LoVo (cell line): ENCODE measurements around the gene UQCRH.

ENCODE experiments used
- DNase-seq: peaks from one replicate; pipeline ENCODE4 v3.0.0-alpha.2; 2016; ENCODE audit warnings: low spot score

Gene UQCRH

DNA sequence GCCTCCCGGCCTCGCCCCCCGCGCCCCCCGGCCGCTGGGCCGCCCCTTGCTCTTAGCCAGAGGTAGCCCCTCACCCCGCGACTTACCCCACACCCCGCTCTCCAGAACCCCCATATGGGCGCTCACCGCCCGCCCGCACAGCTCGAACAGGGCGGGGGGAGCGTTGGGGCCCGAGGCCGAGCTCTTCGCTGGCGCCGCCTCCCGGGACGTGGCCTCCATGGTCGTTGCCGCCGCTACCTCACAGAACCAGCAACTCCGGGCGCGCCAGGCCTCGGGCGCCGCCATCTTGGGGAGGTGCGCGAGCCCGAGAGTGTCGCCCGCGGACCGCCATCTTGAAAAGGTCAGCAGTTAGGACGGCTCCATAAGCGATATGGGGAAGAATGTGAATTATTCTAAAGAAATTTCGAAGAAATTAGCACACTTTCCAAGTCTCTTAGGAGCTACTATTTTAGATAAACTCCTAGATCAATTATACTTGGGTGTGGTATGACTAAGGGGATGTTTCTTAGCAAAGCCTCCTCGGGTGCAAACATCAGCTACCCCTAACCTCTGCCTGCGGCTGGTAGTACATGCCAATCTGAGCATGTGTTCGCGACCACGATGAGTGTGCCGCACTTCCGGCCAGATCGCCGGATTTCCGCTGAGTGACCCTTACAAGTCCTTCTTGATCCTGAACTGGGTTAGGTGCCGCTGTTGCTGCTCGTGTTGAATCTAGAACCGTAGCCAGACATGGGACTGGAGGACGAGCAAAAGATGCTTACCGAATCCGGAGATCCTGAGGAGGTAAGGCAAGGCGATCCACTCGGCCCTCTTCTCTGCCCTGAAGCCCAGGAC is at the start of gene UQCRH, which contains the start of gene LRRC41:
Gene UQCRH, plus strand, starts transcription at position 661 of the 834 bp plus-strand sequence. Its CDS starts 69 bp downstream, at position 730.
Gene LRRC41, minus strand, starts transcription at position 579 of the 834 bp plus-strand sequence. Its CDS starts 294 bp downstream, at position 285.
- DNase-seq, result peak; percentile 96

DNA sequence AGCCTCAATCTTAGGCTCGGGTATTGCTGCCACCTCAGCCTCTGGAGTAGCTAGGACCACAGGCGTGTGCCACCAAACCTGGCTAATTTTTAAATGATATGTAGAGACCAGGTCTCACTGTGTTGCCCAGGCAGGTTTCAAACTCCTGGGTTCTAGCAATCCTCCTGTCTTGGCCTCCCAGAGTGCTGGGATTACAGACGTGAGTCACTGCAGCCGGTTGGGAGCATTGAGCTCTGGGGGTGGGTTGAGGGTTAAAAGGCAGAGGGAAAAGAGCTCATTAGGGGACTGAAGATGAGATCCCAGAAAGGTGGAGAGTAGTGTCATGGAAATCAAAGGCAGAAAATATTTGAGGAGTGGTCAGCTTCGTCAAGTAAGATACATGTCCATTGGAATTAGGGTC is 48.8 kb upstream of the UQCRH start:
- DNase-seq, result no peak

DNA sequence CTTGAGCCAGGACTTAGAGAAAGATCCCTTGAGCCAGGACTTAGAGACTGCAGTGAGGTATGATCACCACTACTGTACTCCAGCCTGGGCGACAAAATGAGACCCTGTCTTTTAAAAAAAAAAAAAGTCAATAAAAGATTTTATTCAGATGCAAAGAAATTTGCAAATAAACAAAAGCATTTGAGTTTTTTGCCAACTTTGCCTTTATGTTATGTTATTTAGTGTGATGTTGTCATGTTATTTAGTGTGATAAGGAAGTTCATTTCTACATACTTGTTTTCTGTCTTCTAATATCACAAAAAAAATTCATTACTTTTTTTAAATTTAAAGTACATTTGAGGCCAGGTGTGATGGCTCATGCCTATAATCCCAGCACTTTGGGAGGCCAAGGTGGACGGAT is 47.0 kb upstream of the UQCRH start:
- DNase-seq, result no peak

DNA sequence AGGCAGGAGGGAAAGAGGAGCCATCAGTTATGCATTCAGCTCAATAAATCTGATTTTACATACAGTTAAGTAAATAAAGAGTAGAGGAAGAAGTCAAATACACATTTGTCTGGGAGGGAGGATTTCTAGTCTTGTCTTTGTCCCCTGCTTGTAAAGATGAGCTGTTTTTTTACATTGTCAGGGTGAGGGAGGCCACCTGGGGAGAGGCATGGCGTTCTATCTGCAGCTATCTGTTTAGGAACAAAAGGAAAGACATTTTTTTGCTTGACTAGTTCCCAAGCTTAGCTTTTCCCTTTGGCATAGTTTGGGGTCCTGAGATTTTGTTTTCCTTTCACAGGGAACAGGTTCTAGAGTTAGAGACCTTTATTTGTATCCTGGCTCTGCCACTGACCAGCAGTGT is 41.0 kb upstream of the UQCRH start:
- DNase-seq, result no peak

DNA sequence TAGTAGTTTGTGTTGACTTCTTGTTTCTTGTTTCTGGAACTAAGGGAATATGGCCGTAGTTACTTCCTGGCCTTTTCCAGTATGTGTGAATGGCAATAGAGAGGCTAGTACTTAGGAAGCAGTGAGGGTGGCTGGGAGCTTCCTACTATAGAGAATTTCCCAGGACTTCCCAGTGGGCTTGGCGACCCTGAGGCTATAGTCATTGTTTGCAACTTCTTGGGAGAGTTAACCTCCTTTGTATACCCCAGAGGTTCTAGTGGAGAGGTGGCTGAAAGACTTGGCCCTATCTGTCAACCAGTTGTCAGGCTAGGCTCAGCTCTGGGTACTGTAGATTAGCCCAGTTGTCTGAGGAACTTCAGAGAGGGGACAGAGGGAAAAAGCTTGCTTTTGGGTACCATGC is 40.4 kb upstream of the UQCRH start:
- no peak for DNase-seq

DNA sequence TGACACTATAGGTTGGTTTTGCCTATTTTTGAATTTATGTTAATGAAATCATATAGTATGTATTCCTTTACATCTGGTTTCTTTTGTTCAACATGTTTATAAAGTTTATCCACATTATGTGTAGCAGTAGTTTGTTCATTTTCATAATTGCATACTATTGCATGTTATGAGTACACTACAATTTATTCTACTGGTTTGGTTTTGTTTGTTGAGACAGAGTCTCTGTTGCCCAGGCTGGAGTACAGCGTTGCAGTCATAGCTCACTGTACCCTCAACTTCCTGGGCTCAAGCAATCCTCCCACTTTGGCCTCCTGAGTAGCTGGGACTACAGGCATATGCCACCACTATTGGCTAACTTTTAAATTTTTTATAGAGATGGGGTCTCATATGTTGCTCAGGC is 34.9 kb upstream of the UQCRH start:
- no peak for DNase-seq

DNA sequence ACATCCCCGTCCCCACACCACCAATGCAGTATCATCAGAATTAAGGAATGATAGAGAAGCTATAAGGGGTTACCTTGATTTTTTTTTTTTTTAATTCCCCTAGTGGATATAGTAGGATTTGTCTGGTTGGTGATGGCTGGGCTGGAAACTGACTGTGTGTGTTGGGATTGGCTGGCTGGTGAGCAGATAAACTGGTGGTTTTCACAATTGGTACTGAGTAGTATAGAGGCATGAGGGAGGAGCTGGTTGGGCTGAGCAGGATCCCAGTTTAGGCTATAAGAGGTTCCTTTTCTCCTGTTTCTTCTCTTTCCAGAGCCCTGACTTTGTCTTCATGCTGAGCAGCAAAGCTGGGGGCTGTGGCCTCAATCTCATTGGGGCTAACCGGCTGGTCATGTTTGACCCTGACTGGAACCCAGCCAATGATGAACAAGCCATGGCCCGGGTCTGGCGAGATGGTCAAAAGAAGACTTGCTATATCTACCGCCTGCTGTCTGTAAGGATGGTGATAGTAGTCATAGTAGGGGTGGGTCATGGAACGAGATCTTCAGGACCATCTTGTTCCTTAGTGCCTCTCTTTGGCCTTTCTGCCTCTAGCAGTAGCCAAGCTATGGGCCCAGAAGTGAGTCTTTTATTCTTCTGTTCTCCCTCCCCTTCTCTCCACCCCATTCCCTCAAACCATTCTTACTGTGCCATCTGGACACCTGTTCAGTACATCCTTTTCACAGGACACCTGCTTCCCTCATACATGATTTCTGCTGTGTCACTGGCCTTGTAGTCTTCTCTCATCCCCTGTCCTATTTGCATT is 29.1 kb upstream of the UQCRH start:
- no peak for DNase-seq

DNA sequence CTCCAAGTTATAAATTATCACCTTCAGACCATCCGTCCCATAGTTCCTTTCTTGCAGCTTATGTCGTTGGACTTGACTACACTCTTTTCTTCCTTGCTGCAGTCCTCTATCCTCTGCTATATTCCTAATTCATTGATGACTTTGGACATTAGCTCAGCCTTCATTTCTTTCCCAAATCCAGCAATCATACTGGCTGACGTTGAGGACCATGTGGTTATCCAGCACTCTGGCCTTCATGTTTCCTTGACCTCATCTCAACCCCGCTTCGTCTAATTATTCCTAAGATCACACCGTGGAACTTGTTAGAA is 28.5 kb upstream of the UQCRH start:
- DNase-seq, result no peak

DNA sequence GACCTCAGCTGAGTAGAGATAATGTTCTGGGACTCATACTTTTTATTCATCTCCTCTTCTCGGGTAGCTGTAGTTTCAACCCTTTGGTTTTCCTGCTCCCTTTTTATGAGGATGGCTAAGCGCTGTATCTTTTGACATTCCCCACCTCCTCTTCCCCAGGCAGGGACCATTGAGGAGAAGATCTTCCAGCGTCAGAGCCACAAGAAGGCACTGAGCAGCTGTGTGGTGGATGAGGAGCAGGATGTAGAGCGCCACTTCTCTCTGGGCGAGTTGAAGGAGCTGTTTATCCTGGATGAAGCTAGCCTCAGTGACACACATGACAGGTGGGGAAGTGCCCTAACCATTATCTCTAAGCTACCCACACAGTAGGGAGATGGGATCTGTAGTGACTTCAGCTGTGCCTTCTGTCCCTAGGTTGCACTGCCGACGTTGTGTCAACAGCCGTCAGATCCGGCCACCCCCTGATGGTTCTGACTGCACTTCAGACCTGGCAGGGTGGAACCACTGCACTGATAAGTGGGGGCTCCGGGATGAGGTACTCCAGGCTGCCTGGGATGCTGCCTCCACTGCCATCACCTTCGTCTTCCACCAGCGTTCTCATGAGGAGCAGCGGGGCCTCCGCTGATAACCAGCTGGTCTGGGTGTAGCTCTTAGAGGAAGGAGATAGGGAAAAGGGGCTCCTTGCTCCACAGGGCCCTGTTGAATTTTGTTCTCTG is 25.7 kb upstream of the UQCRH start:
- DNase-seq, result no peak

DNA sequence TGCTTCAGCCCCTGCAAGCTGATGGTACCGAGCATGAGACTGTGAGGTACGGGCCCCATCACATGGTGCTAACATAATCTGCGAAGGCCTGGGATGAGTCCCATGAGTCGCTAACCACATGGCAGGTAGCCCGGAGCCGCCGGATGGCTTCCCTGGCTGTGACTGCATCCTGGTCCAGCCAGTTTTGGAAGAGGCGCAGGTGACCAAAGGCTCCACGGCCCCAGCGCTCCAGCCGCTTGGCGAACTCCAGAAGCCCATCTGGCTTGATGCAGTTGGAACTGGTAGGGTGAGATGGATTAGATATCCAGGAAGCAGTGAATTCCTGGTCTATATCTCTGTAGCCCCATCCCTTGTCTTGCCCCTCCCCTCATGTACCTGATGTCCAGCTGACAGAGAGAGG is 24.7 kb upstream of the UQCRH start:
- DNase-seq, result no peak

DNA sequence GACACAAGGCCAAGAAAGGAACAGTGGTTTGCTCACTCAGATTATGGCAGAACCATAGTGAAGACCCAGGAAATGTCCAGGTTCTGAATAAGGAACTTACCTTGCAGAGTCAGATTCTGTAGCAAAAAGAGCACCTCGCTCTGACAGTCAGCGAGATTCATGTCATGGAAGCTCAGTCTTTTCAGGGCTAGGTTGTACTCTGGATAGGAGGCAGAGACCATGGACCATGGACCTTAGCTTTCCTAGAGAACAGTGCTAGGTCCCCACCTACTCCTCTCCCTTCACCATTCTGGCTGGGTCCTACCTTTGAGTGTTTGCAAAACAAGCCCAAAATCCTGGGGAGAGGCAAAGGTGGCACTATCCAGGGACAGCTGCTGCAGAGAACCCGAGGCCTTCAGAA is 23.4 kb upstream of the UQCRH start:
- DNase-seq, result no peak

DNA sequence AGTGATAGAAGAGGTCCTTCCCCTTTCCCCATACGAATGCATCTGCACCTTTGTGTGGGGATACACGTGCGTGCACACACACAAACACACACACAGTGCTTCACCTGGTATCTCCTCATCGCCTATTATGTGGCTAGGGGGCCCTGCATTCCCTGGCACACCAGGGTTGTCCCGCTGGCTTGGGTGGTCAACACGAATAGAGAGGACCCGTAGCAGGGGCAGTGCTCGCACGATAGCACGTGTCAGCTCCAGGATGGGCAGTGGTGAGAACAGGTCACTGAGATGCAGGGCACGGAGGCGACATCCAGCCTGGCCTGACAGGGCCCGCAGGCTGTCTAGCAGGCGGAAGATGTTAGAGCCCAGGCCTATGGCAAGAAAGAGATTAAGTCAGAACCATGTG is 22.5 kb upstream of the UQCRH start:
- DNase-seq, result no peak

DNA sequence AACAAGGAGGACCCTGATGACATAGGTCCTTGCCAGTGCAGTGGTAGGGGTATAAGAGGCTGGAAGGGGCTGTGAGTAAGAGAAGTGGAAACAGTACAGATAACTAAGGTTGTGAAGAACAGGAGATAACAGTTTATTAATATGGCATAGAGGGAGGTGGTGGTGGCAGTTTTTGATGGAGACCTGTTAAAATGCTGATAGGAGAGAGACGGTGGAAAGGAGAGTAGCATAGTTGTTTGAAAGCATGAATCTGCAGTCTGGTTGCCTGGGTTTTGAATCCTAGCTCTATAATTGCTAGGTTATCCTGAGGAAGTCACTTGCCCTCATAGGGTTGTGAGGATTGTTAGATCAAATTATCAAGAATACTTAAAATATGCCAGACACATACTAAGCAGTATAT is 19.4 kb upstream of the UQCRH start:
- DNase-seq, result no peak

DNA sequence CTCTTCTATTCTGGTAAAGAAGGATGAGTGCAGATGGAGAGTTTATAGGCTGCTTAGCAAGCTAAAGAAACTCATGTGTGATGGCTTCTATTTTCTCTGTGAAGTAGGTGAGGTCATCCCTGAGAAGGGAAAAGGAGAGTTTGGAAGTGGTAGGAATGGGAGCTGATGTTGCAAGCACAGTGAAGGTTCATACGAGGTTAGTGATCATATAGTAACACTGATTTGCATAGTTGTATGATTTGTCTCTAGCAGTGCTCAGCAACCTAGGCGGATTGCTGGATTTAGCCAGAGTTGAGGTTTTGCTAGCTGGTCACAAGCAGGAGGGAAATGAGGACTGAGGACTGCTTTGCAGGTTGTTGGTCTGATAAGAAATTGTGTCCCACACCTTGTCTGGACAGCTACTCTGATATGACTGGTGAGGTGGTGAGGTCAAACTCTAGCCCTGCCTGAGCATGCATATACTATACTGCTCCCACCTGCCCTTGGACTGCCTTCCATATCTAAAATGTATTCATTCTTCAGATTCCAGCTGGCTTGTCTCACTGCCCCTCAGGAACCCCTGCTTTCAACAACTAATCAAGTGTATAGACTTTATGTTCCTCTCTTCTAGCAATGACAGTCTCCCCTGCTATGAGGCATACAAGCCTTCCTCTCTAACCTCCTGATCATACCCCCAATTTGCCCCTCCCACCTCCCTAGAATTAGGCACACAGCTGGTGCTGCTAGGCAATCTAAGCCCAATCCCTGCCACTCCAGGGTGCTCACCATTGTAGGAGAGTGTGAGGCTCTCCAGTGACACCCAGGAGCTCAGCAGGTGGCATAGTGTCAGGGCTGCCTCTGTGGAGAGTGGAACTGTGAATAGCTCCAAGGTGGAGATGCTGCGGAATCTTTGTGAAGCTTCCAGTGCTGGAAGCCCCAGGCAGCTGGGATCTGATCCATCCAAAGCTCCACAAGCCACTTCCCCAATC is 18.6 kb upstream of the UQCRH start:
- no peak for DNase-seq

DNA sequence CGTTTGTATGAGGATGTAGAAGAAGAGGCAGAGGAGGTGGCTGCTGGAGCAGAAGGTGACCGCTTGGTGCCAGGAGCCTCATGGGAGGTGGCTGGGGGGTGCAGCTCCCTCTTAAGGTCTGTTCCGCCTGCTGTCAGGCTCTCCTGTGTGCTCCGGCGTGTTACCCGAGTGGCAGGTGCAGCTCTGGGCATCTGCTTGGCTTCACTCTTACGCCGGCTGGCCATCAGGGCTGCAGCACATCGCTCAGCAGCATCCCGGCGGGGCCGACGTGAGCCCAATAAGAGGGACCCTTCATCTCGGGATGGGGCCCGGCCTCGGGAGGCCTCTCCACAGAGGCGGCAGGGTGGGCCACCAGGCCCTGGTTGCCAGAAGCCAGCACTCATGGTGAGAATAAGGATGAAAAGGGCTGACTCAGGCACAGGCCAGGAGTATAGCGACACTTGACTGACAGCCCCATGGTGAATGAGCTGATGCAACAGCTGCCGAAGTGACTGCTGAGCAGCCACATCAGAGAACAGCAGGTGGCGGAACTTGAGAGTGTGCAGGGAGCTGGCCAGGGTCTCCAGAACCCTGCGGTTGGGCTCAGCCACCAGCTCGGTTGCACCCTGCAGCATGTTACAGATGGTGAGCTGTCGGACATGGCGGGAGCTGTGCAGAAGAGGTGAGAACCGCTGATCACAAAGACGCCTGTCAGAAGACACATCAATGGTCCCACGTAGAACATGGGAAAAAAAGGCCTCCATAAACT is 17.6 kb upstream of the UQCRH start:
- no peak for DNase-seq

DNA sequence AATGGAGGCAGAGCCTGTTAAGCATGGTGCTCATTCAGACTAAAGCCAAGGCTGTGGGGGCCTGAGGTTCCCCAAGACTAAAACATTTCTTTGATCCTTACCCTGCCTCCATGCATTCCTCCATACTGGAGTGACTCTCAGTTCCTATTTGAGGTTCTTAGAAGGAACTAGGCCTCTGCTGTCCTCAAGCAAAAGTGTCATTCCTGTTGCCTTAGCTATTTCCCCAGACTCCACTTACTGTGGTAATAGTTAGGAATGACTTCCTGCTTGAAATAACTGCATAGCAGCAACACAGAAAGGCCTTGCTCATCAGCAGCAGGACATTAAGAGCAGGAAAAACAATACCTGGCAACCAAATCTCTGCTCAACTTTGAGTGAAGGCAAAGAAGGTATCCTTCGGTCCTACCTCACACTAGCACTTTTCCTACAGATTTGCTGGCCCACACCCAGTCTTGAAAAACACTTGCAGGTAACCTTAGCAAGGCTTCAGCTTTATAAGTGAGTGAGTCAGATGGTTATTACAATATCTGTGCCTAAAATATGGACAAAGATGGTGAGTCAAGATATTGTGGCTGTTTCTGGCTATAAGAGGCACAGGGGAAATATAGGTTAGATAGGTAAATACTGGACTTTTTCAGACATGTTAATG is 14.9 kb upstream of the UQCRH start:
- no peak for DNase-seq

DNA sequence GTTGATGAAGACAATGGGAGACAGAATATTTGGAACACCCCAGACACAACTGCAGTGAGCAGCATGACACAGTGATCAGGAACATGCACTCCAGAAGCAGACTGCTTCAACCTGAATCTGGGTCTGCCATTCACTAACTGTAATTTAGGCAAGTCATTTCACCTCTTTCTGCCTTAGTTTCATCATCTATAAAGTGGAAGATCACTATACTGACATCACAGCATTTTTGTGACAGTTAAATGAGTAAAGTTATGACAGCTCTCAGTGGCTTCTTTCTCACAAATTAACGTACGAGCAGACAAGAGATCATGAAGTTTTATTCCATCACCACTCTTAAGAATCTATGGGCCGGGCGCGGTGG is 14.4 kb upstream of the UQCRH start:
- no peak for DNase-seq

DNA sequence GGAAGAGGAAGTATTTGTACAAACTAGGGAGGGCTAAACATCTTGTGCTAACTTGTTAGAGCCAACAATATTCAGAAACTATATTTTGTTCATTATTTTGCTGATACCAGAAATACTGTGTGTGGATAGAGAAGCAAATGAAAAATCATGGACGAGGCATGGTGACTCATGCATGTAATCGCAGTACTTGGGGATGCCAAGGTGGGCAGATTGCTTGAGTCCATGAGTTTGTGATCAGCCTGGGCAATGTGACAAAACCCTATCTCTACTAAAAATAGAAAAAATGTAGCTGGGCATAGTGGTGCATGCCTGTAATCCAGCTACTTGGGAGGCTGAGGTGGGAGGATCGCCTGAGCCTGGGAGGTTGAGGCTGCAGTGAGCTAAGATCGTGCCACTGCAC is 13.5 kb upstream of the UQCRH start:
- no peak for DNase-seq

DNA sequence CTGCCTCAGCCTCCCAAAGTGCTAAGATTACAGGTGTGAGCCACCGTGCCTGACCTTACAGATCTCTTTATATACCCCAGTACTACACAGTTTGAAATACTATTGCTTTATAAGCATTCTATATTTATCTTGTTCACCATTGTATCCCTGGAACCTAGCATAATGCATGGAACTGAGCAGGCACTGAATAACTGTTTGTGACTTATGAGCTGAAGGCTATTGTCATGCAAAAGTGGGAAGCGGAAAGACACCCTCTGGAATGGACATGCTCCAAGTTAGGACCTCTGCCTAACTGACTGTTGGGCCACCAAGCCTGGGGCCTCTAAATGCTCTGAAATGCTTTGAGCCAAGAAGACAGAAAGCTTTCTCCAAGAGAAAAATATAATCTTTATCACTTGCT is 8.2 kb upstream of the UQCRH start:
- DNase-seq, result no peak

DNA sequence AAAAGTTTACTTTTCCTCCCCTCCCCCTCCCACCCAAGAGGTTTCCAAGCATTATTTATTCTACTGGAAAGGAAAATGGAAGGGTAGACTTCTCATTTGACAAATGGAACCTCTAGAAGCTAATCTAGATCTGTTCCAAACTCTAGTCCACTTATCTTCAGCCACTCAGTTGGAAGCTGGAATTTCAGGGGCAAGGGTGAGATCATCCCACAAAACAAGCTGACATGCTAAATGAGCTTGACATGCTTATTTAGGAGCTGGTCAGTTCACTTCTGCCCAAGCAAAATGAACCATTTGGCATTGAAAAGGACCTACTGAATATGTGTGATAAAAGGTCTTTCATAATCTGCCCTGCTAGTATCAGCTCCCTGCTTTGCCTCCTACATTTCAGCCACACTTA is 5.1 kb upstream of the UQCRH start:
- no peak for DNase-seq
